AG04450 (cell line): Measurements from ENCODE around the gene PSD2. TPM values are rescaled to one million over a fixed set of nuclear protein-coding genes. Genes with fewer than 3 reads are reported as not detected.

Experiments used
- CTCF ChIA-PET: fragments of 300-600, 350-600 bp; formaldehyde crosslinking; extraction: SDS; loops from one replicate; lab custom pipeline; 2022; ENCODE audit warnings: antibody characterized with exemption, inconsistent platforms; lab: Charles Lee
- POLR2A ChIA-PET: fragments of 350-600 bp; formaldehyde crosslinking; extraction: SDS; loops from one replicate; lab custom pipeline; 2021; ENCODE audit warnings: antibody characterized with exemption, inconsistent platforms; lab: Yijun Ruan, JAX
- DNase-seq: peaks from one replicate; pipeline ENCODE4 v3.0.0-alpha.2; 2011; ENCODE audit warnings: low read depth, low spot score
- H3K27ac ChIP-seq: one replicate; pipeline ENCODE4 v1.5.1; 2012; ENCODE audit warnings: low read depth, low read length, control low read depth
- H3K27me3 ChIP-seq: one replicate; pipeline ENCODE4 v1.6.0; 2012; ENCODE audit warnings: low read length; ENCODE audit not compliant: control insufficient read depth, insufficient read depth
- H3K4me3 ChIP-seq: 2 replicates; pipeline ENCODE4 v1.5.1; 2011; ENCODE audit warnings: mild to moderate bottlenecking, low read depth, low read length, control low read depth
- H3K9me3 ChIP-seq: 2 replicates; pipeline ENCODE4 v1.5.1; 2012; ENCODE audit warnings: low read length; ENCODE audit not compliant: control insufficient read depth, insufficient read depth
- CTCF ChIP-seq: IDR thresholded peaks from 2 replicates; pipeline ENCODE4 v1.5.1; 2011; ENCODE audit warnings: low read depth, low read length, control low read depth, inconsistent platforms
- polyA plus RNA-seq: library from polyadenylated mRNA; depleted of rRNA; stranded (reverse); fragments of >200 nt; gene quantifications from 2 replicates; pipeline ENCODE4 v1.2.3, GENCODE V29; 2011

The PSD2 gene
- polyA plus RNA-seq, 1 experiment: not detected

- no peak for TF ChIP-seq CTCF
- Histone ChIP-seq H3K27me3 (peaks cover 23% of the 10 kb centered on the region), H3K27ac (no peak overlapping the region), H3K9me3 (no peaks in the 10 kb centered on the region), H3K4me3 (no peak overlapping the region)
- ChIA-PET POLR2A (no interaction called here), CTCF (interaction anchor here (0.5 kb wide), 1 partner anchor 42 kb away, joined by 3 read pairs; no protein-coding TSS in a partner anchor)
- no peak for DNase-seq
These were observed 27.2 kb downstream of the PSD2 start for GRCh38 chr5:139822553-139823425.

- DNase-seq: no peak
- no peaks in the 10 kb centered on the region for H3K9me3 ChIP-seq
- no peak overlapping the region for H3K27ac ChIP-seq
- no peak overlapping the region for H3K4me3 ChIP-seq
- no peak for TF ChIP-seq CTCF
- ChIA-PET CTCF (no interaction called here), POLR2A (no interaction called here)
- peaks cover 25% of the 10 kb centered on the region for H3K27me3 ChIP-seq
These were observed 28.2 kb downstream of the PSD2 start for GRCh38 chr5:139823757-139824355.

- Histone ChIP-seq H3K27ac (no peak overlapping the region), H3K9me3 (no peaks in the 10 kb centered on the region), H3K4me3 (no peak overlapping the region), H3K27me3 (peaks cover 18% of the 10 kb centered on the region)
- TF ChIP-seq CTCF: no peak
- ChIA-PET POLR2A (no interaction called here), CTCF (interaction anchor here (1.7 kb wide), 1 partner anchor 143 kb away, joined by 6 read pairs; no protein-coding TSS in a partner anchor)
- DNase-seq: no peak
These were observed 30.1 kb downstream of the PSD2 start for GRCh38 chr5:139825690-139826089.

- Histone ChIP-seq H3K27ac (no peak overlapping the region), H3K9me3 (no peaks in the 10 kb centered on the region), H3K4me3 (no peak overlapping the region), H3K27me3 (peaks cover 20% of the 10 kb centered on the region)
- TF ChIP-seq CTCF: no peak
- CTCF ChIA-PET: no interaction called here
- POLR2A ChIA-PET: no interaction called here
- no peak for DNase-seq
These were observed 32.7 kb downstream of the PSD2 start for GRCh38 chr5:139828207-139828895.
